Epidermal melanocyte (primary cell): ENCODE results near the gene RPS6KL1.
"Not testable (repeated sequence)": the region's sequence is repeated elsewhere in the genome, so short reads cannot be mapped to it uniquely, and the experiment has no call there.

Experiments used
- DNase-seq: peaks from one replicate; pipeline ENCODE4 v3.0.0; 2011; ENCODE audit warnings: low spot score; ENCODE audit not compliant: insufficient read length

The RPS6KL1 gene

DNA sequence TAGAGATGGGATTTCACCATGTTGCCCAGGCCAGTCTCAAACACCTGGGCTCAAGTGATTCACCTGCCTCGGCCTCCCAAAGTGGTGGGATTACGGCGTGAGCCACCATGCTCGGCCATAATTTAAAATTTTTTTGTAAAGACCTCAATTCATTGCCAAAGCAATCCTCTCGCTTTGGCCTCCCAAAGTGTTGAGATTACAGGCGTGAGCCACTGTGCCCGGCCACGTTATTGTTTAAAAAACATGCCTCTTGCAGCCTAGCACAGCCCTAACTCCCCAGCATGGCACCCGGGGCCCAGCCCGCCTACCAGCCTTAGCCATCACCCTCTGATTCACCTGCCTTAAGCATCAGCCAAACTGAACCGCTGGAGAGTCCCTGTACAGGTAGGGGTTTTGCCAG is 13.1 kb upstream of the RPS6KL1 start:
- no peak for DNase-seq

- DNase-seq, result no peak
These were observed 12.3 kb upstream of the RPS6KL1 start for GRCh38 chr14:74935360-74935680.

DNA sequence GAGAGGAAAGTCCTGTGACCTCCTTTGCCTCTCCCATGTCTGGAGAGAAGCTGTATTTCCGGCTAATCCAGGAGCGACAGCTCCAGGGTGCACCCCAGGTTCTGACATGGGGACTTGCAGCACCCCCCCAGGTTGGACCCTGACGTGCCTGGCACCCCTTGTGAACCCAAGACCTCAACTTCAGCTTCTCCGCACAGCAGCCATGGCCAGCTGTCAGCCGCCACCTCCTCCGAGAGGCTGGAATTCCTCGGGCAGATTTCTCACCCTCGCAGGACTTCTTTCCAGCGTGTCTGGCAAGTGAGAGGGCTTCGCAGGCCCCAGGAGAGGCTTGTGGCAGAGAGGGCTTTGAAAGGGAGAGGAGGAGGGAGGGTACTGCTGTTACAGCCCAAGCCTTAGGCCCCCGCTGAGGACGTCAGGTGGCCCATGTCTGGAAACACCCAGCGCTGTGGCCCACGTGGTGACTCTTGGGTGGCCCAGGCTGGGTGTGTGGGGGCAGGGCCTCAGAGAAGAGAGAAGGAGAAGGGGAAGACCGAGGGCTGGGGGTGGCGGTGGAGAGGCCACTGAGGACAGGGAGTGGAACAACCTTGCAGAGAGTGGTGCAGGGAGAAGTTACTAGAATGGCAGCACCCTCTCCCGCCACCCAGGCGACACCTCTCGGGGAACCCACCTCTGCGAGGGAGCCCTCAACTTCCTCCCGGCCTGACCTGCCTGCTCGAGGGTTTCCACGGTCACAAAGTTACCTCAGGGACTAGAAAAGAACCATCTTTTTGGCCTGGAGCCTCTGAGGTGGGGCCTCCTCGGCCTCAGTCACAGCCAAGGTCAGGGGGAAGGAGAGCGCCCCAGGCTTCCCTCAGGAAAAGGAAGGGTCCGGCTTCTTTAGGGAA is 11.7 kb upstream of the RPS6KL1 start:
- DNase-seq, result no peak

- no peak for DNase-seq
These were observed 11.0 kb upstream of the RPS6KL1 start for GRCh38 chr14:74934041-74934440.

DNA sequence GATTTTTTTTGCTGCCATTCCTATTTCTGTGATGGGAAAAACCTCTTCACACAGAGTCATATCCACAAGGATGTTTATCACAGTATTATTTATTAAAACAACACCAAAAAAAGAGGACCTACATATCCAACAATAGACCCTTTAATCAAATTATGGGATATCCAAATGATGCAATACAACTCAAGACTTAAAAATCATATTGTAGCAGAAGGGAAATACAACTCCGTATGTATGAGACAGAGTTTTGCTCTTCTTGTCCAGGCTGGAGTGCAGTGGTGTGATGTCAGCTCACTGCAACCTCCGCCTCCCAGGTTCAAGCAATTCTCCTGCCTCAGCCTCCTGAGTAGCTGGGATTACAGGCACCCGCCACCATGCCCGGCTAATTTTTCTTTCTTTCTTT is 9.9 kb upstream of the RPS6KL1 start:
- DNase-seq, result not testable (repeated sequence)

DNA sequence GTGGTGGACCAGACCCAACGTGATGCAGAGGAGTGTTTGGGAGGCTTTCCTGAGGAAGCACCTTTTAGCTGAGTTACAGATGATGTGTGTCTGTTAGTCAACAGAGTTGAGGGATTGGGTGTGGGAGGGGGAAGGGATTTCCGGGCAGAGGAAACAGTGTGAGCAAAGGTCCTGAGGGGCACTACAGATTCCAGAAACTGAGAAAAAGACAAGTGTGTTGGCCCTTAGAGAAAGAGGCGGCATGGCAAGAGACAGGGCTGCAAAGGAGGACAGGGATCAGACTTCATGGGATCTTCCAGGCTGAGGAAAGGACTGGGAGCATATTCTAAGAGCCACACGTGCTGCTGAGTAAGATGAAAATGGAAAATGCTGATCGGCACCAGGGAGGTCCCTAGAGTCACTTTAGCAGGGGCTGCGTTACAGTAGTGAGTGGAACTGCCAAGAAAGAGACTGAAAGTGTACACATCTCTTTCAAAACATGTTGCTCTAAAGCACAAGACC is 9.4 kb upstream of the RPS6KL1 start:
- no peak for DNase-seq

DNA sequence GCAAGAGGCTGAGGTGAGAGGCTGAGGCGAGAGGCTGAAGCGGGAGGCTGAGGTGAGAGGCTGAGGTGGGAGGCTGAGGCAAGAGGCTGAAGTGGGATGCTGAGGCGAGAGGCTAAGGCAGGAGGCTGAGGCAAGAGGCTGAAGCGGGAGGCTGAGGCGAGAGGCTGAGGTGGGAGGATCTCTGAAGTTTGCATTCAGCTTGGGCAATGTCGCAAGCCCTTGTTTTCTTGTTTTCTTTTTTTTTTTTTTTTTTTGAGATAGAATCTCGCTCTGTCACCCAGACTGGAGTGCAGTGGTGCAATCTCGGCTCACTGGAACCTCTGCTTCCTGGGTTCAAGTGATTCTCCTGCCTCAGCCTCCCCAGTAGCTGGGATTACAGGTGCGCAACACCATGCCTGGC is 8.7 kb upstream of the RPS6KL1 start:
- DNase-seq, result not testable (repeated sequence)

DNA sequence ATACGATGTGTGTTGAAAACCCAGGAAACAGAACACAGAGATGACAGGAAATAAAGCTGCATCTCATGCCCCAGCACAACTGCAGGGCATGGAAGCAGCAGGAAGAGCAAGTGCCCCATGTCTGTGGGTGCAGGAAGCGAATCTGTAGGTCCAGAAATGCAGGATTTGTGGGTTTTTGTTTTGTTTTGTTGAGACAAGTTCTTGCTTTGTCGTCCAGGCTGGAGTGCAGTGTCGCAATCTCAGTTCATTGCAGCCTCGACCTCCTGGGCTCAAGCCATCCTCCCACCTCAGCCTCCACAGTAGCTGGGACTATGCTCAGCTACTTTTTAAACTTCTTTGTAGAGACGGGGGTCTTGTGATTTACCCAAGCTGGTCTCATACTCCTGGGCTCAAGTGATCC is 6.2 kb upstream of the RPS6KL1 start:
- no peak for DNase-seq

DNA sequence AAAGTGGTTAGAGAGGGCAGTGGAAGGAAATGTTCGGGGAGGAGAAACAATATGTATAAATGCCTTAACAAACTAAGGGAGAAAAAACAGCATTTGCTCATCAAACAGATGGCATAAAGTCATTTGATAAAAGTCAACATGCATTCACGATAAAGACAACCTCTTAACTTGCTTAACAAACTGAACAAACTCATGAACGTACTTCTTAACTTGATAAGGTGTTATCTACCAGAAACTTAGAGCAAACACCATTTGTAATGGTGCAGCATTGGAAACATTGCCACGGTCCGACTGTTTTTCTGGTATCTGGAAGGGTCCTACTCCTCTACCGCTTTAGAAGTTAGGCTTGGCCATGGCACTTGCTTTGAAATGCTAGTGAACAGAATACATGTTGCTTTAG is 4.2 kb upstream of the RPS6KL1 start:
- DNase-seq, result no peak

- DNase-seq, result no peak
These were observed 1.0 kb upstream of the RPS6KL1 start for GRCh38 chr14:74924061-74924460.

DNA sequence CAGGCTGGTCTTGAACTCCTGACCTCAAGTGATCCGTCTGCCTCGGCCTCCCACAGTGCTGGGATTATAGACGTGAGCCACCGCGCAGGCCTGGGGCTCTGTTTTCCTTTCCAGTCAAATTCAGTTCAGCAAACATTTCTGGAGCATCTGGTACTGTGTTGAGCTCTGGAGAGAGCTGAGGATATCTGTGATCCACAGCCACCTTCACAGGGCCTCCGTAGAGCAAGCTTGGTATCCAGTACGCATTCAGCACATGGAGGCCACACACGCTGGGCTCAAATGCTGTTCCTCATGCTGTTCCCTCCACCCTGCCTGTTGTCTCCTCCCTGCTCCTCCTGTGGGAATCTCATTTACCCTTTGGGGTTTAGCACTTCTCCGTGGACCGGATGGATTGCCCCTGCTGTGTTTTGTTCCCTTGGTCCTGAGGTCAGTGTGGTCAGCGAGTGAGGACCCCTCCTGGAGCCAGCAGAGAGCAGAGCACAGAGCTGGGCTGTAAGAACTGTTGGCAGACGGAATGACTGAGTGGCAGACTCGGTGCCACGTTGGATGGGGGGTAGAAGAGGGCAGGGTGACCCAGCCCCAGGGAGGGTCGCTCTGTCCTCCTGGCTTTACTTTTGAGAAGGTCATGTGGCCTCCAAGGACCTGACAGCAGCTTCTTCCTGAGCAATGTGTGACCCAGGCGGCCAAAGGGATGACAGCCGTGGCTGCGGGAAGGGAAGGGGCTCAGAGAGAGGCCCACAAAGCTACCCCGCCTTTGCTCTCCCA is 891 bp downstream of the RPS6KL1 start:
- no peak for DNase-seq

DNA sequence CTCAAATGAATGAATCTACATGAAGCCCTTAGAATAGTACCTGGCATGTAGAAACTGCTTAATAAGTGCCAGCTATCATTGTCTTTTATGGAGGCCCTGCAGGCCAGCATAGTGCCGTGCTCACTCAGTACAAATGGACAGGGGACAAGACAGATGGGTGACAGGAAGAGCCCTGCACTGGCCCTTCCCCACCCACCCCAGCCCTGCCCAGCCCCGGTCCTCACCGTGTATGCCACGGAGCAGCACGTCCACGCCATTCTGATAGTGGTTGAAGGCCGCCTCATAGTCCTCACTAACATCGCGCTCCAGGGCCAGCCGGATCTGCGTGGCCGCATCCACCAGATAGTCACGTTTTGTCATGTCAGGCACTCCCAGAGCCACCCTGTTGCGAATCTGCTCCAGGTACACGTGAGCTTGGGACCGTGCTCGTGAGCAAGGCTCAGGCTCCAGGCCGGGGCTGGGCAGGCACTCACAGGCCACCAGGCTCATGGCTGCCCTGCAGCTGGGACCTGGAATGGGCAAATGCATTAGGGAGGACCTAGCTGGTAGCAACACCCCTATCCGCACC is 1.9 kb downstream of the RPS6KL1 start:
- DNase-seq, result peak; percentile 0

GRCh38 chr14:74920281-74920680 is 2.8 kb downstream of the RPS6KL1 start:
- no peak for DNase-seq

GRCh38 chr14:74919421-74920165 is 3.5 kb downstream of the RPS6KL1 start:
- no peak for DNase-seq

DNA sequence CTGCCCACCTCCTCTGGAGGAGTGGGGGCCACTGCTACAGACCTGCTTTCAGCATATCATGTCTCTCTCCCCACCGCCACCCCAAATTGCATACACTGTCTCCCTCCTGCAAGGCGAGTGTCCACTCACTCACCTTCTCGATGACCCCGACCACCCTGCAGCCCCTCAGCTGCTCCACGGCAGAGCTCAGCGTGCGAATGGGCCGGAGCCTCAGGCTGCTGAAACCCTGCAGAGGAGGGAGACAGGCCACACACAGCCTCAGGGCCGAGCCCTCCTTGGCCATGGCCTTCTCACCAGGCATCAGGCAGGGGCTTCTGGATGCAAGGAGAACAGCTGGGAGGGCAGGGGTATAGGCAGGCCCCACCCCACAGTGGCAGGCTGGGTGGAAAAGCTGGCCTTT is 4.7 kb downstream of the RPS6KL1 start:
- DNase-seq, result no peak

DNA sequence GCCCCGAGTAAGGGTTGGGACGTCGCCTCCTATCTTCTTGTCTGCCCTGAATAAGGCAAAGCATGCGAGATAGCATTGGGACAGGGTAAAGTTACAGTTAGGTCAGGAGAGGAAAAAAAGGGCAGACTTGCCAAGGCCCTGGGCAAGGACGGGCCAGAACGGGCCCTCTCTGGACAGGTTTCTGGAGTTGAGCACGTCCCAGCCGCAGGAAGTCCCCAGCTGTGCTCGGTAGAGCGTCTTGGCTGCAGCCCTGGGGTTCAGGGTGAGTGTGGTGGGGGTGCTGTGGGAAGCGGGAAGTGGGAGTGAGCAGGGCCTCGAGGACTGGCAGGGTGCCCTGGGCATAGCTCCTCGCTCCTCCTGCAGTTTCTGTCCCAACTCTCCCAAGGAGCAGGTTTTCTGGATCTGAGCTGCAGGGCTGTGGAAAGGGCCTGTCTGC is 5.4 kb downstream of the RPS6KL1 start:
- no peak for DNase-seq

DNA sequence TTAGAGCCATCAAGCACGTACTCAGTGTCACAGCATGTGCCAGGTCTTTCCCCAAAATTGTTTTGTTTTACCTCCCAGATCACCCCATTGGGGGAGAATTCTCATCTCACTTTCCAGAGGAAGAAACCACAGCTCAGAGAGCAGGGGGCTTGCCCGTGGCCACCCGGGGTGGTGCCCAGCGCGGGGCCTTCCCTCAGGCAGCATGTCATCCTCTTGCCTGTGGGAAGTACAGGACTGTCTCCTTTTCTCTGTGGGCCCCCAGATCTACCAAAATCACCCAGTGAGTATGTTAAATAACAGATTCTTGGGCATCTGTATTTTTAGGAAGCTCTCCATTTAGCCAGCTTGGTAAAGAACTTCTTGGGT is 5.9 kb downstream of the RPS6KL1 start:
- no peak for DNase-seq

- no peak for DNase-seq
These were observed 7.2 kb downstream of the RPS6KL1 start for GRCh38 chr14:74915826-74916225.

DNA sequence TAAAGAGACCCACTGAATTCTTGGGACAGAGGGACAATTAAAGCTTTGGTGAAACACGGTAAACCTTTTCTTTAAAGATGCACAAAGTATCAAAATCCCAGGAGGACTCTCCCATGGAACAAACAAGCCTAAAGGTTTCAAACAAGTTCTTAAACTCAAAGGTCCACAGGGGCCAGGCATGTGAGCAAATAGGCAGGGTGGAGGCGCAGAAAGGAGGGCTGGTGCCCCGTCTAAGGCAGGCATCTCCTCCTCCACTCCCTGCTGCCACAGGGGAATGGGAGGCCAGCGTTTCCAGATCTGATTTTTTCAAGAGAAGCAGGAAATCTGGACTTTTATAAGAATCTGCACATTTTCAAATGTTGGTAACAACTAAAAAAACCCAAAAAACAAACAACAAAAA is 7.6 kb downstream of the RPS6KL1 start:
- DNase-seq, result no peak

GRCh38 chr14:74913986-74914573 is 9.0 kb downstream of the RPS6KL1 start:
- DNase-seq, result peak; percentile 78

- no peak for DNase-seq
These were observed 9.6 kb downstream of the RPS6KL1 start for GRCh38 chr14:74913393-74913910.
